Esophagus squamous epithelium (tissue), 4 donors: ENCODE data around the gene CABCOCO1.

Experiments used
- POLR2A ChIP-seq, 4 donors: fragments of 450-650 bp; IDR thresholded peaks; one replicate each; pipeline ENCODE4 v1.6.1; 2017; ENCODE audit warnings: antibody characterized with exemption in 4 of 4, mild to moderate bottlenecking in 4 of 4, moderate library complexity in 3 of 4
- TF ChIP-seq, protein P1 (sequence below), 6 experiments: fragments of 450-650 bp in 4 of 6; fragments of 200-600 bp in 2 of 6; sonication (generic) in 2 of 6; IDR thresholded peaks; one replicate each; pipeline ENCODE4 v1.5.1; 2016 to 2019; ENCODE audit warnings: antibody characterized with exemption in 6 of 6, mild to moderate bottlenecking in 4 of 6, moderate library complexity in 4 of 6

GRCh38 chr10:61735882-61736281 lies 73.2 kb downstream of the CABCOCO1 start:
- TF ChIP-seq, protein P1, sequence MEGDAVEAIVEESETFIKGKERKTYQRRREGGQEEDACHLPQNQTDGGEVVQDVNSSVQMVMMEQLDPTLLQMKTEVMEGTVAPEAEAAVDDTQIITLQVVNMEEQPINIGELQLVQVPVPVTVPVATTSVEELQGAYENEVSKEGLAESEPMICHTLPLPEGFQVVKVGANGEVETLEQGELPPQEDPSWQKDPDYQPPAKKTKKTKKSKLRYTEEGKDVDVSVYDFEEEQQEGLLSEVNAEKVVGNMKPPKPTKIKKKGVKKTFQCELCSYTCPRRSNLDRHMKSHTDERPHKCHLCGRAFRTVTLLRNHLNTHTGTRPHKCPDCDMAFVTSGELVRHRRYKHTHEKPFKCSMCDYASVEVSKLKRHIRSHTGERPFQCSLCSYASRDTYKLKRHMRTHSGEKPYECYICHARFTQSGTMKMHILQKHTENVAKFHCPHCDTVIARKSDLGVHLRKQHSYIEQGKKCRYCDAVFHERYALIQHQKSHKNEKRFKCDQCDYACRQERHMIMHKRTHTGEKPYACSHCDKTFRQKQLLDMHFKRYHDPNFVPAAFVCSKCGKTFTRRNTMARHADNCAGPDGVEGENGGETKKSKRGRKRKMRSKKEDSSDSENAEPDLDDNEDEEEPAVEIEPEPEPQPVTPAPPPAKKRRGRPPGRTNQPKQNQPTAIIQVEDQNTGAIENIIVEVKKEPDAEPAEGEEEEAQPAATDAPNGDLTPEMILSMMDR (IDR thresholded peaks at IDR 0.05), result no peak
- no peak for TF ChIP-seq POLR2A (IDR thresholded peaks at IDR 0.05)
